HepG2 (cell line): ENCODE measurements around the gene PPP3R1. TPM values are rescaled to one million over a fixed set of nuclear protein-coding genes. Genes with fewer than 3 reads are reported as not detected.

Source experiments
- ARID3A ChIP-seq: IDR thresholded peaks from 2 replicates; pipeline ENCODE4 v1.6.1; 2012; ENCODE audit warnings: low read depth, low read length, improper control_type of control experiment
- CBFB ChIP-seq: sonication (generic); formaldehyde crosslinking; IDR thresholded peaks from 2 replicates; pipeline ENCODE4 v1.4.0; 2020; ENCODE audit warnings: missing genetic modification reagents
- MEIS2 ChIP-seq: sonication (generic); formaldehyde crosslinking; IDR thresholded peaks from 2 replicates; pipeline ENCODE4 v1.9.0; 2021; ENCODE audit warnings: mild to moderate bottlenecking, missing genetic modification reagents
- NR2C2 ChIP-seq: sonication (generic); formaldehyde crosslinking; IDR thresholded peaks from 2 replicates; pipeline ENCODE4 v1.4.0; 2020; ENCODE audit warnings: missing genetic modification reagents, mild to moderate bottlenecking, moderate library complexity, borderline replicate concordance
- REST ChIP-seq, 2 experiments: IDR thresholded peaks; 2 replicates each; pipeline ENCODE4 v1.6.1; 2011 to 2012; ENCODE audit warnings: low read length in 2 of 2, borderline replicate concordance in 1 of 2, low read depth in 1 of 2, mild to moderate bottlenecking in 1 of 2, moderate library complexity in 1 of 2
- SMAD9 ChIP-seq: sonication (generic); formaldehyde crosslinking; IDR thresholded peaks from 2 replicates; pipeline ENCODE4 v1.5.1; 2020; ENCODE audit warnings: mild to moderate bottlenecking, missing genetic modification reagents
- SNAPC4 ChIP-seq: sonication (generic); formaldehyde crosslinking; IDR thresholded peaks from 2 replicates; pipeline ENCODE4 v1.4.0; 2020; ENCODE audit warnings: mild to moderate bottlenecking, missing genetic modification reagents
- SP5 ChIP-seq: IDR thresholded peaks from 2 replicates; pipeline ENCODE4 v1.6.1; 2016; ENCODE audit warnings: low read depth, borderline replicate concordance
- ZBTB34 ChIP-seq: sonication (generic); formaldehyde crosslinking; IDR thresholded peaks from 2 replicates; pipeline ENCODE4 v1.8.0; 2022; ENCODE audit warnings: mild to moderate bottlenecking, missing genetic modification reagents
- ZNF326 ChIP-seq: sonication (generic); formaldehyde crosslinking; IDR thresholded peaks from 2 replicates; pipeline ENCODE4 v1.4.0; 2020; ENCODE audit warnings: missing genetic modification reagents, borderline replicate concordance
- ZNF512B ChIP-seq: sonication (generic); formaldehyde crosslinking; IDR thresholded peaks from 2 replicates; pipeline ENCODE4 v1.5.1; 2020; ENCODE audit warnings: missing genetic modification reagents, mild to moderate bottlenecking, borderline replicate concordance
- ZNF883 ChIP-seq: sonication (generic); formaldehyde crosslinking; IDR thresholded peaks from 2 replicates; pipeline ENCODE4 v1.5.1; 2020; ENCODE audit warnings: mild to moderate bottlenecking, missing genetic modification reagents; ENCODE audit errors: not compliant biosample characterization
- polyA plus RNA-seq, 8 experiments: library from polyadenylated mRNA; depleted of rRNA in 3 of 8; stranded (reverse) in 7 of 8; unstranded in 1 of 8; fragments of >200 nt; fragmentation: Illumina TruSeq in 4 of 8; extraction: Trizol in 4 of 8; gene quantifications; 2 replicates each; pipeline versions ENCODE4 v1.2.1 to v1.2.3, GENCODE V29; 2011 to 2016; ENCODE audit warnings: low read depth in 4 of 8, missing spikeins in 1 of 8, mixed read lengths in 1 of 8; ENCODE audit not compliant: insufficient read depth in 1 of 8
- total RNA-seq, 5 experiments: library from RNA; depleted of rRNA; stranded (reverse); fragments of >200 nt; fragmentation: Illumina TruSeq; extraction: Trizol; gene quantifications; 2 replicates each; pipeline ENCODE4 v1.2.3, GENCODE V29; 2016; ENCODE audit warnings: low read depth in 1 of 5

The PPP3R1 gene
- total and polyA plus RNA-seq, 2 of the 13 experiments (the other 11 are each of a cell fraction or from before 2014, with no cell fraction given): 11.6 to 25.7 TPM

GRCh38 chr2:68252400-68253218, at the start of gene PPP3R1 (continued):
- TF ChIP-seq ZNF512B (CRISPR knock-in tag): peak; percentile 55; the same call in 1 of the 2 replicates
- peak; percentile 77 for TF ChIP-seq MEIS2 (CRISPR knock-in tag)
- no peak for TF ChIP-seq ZNF326 (CRISPR knock-in tag)
- TF ChIP-seq ARID3A: peak; percentile 8; the same call in 1 of the 2 replicates
- TF ChIP-seq SNAPC4: peak; percentile 69
- TF ChIP-seq SMAD9: no peak
- TF ChIP-seq REST (IDR thresholded peaks at IDR 0.05; ENCODE audit: borderline replicate concordance in 1 of 2, low read depth in 1 of 2, low read length in 2 of 2): peak in 1 of 2 experiments; percentile 24; a peak in 1 of 4 replicates
- TF ChIP-seq ZBTB34 (CRISPR knock-in tag): no peak
- peak; percentile 87 for TF ChIP-seq SP5 (CRISPR knock-in tag)
- peak; percentile 90 for TF ChIP-seq ZNF883 (CRISPR knock-in tag)
- peak; percentile 65; the same call in 1 of the 2 replicates for TF ChIP-seq NR2C2 (CRISPR knock-in tag)
- TF ChIP-seq CBFB (CRISPR knock-in tag): peak; percentile 24; the same call in 1 of the 2 replicates
